ENCODE results near the gene LYPLA2.
A peak's percentile ranks its signal among the peaks of the same experiment; 100 is the strongest.

The LYPLA2 gene

GRCh38 chr1:23838401-23838866, 47.5 kb downstream of the LYPLA2 start:
- peak; percentile 85 for DNase-seq

- no peak for DNase-seq
These were observed 52.7 kb downstream of the LYPLA2 start for GRCh38 chr1:23843644-23844043.
